Stimulated activated CD4-positive, alpha-beta T cell treated with anti-CD3 and anti-CD28 coated beads, Interleukin-15, amount 100 ng/mL, for 24 hours (primary cell): ENCODE data around the gene NAT8.
"Not testable (repeated sequence)": the region's sequence is repeated elsewhere in the genome, so short reads cannot be mapped to it uniquely, and the experiment has no call there.

Source experiments
- DNase-seq: peaks from one replicate; pipeline ENCODE4 v3.0.0-alpha.2; 2020

NAT8 gene

DNA sequence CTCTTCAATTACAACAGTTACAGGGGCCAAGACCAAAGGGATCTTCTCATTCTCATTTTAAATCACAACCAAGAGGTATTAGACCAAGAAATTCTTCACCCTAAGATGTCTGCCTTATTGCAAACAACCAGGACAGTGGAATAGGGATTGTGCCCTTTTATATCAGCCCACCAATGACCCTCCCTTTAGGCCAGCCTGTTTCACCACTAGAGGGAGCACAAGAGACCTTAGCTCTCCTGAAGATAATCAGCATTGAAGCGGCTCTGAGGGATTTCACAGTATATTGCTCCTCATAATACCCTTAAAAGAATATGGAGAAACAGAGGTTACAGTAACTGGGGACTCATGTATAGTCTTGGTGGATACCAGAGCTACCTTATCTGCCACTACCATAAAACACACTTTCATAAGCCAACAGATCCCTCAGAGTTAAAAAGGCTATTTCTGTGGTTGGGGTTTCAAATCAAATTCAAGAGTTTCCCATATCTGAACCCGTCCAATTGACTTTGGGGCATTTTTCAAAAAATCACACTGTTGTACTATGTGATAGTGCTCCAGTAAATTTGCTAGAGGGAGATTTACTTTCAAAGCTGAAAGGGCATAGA, 11.5 kb downstream of the NAT8 start:
- peak; percentile 17 for DNase-seq

DNA sequence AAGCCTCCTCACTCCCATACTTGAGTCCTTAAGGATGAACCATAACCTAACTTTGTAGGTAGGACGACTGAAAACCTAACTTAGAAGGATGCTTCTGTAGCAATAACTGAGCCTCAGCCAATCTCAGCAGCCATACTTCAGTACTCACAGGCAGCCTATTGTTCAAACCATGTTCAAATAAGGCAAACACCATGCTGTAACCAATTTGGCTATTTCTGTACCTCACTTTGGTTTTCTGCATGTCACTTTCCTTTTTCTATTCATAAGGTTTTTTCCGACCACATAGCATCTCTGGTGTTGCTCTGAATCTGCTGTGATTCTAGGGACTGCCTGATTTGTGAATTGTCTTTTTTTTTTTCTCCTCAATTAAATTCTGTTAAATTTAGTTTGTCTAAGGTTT, 13.7 kb downstream of the NAT8 start:
- not testable (repeated sequence) for DNase-seq

- DNase-seq: not testable (repeated sequence)
These were observed 16.0 kb downstream of the NAT8 start for GRCh38 chr2:73626237-73626636.

GRCh38 chr2:73624625-73625024, 17.6 kb downstream of the NAT8 start:
- DNase-seq: not testable (repeated sequence)

DNA sequence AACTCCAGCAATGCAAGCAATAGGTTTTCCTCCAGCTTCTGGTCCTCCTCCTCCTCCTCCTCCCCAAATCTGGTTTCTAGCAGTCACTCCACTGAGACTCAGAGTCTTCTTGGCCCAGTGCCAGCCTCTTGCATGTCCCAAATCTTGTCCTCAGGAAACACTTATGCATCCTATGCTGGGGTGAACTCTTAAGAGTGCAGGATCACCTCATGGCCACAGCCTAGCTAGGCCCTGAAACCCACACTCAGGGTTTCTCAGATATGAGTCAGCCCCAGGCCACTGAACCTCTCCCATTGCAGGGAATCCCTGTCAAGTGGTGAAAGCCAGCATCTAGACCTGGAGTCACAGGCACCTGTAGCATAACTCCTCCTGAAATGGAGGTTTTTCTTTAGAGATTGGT, 18.2 kb downstream of the NAT8 start:
- not testable (repeated sequence) for DNase-seq

- DNase-seq: not testable (repeated sequence)
These were observed 22.3 kb downstream of the NAT8 start for GRCh38 chr2:73619925-73620324.

DNA sequence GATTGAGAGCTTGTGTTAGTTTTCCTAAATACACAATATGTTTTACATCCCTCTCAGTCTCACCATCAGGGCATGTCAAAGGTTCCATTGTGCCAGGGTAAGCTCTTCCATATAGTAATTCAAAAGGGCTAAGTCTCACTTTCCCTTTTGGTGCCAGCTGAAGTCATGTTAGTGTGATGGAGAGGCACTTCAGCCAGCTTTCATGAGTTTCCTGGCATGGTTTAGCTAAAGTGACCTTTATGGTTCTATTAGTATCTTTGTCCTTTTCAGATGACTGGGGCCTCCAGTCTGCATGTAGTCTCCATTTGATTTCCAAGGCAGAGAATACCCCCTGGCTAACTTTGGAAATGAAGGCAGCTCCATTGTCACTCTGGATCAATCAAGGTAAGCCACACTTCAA, 27.2 kb downstream of the NAT8 start:
- no peak for DNase-seq

GRCh38 chr2:73614105-73614504, 28.1 kb downstream of the NAT8 start:
- peak; percentile 34 for DNase-seq

DNA sequence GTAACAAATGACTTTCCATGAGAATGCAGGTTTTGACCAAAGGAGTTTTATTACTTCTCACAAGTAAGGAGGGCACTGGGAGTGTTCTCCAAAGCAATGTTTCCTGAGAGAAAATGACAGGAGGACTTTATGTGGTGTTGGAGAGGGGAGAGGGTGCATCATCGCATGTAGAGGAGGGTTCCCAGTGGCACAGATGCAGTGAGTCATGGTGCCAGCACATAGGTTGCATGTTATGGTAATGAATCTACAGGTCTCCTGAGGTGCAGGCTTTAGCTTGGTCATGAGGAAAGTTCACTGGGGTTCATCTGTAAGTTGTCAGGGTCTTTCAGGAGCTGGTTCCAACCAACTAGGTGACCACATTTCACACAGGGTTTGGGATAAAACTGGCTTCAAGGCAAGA, 30.4 kb downstream of the NAT8 start:
- DNase-seq: no peak

- DNase-seq: no peak
These were observed 31.0 kb downstream of the NAT8 start for GRCh38 chr2:73611193-73611592.

DNA sequence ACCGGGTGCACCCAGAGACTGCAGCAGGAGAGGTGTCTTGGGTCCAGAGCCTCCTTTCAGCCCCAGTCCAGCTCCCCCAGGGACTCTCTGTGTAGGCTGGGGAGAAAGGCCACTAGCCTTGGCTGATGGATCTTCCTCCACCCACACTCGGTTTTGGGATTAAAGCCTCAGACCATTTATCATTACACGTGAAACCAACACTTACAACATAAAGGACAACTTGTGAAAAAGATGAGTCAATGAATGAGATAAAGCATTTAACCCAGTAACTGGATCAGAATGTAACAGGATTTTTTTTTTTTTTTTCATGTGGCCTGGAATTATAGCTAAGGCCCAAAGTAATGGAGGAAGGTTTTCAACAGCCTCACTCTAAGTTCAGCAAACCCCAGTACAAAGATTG, 32.1 kb downstream of the NAT8 start:
- no peak for DNase-seq

GRCh38 chr2:73604589-73604988, 37.6 kb downstream of the NAT8 start:
- not testable (repeated sequence) for DNase-seq

- DNase-seq: peak; percentile 32
These were observed 39.1 kb downstream of the NAT8 start for GRCh38 chr2:73603099-73603588.

DNA sequence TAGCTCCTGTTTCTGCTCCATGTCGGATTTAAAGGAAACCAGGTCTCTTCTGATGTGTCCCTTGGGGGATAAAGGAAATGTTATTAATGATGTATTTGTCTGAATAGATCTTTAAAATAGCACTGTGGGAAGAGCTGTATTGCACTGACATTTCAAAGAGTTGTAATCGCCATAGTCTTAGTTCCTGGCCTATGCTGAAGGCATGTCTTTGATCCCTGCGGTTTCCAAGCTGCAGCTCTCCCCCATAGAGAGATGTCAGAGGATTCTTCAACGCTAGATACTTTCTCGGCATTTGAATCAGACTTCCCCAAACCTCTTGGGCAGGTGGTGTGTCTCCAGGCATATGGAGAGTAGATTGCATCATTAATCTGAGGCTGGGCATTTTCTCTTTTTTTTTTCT, 40.4 kb downstream of the NAT8 start:
- no peak for DNase-seq

DNA sequence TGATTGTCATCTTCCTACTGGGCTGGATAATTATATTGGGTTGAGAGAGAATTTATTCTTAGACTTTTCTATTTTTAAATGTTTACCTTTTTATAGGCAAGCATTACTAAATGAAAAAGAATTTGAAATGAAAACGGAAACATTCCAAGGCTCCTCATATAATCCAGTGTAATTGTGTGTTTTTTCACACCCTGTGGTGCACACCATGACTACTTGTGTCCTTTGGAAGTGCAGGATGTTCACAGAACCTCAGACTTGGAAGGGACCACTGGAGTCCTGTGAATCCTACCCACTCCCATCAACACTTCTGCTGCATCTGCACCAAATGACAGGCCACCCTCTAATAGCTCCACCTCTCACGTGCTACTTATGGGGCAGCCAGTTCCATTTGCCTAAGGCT, 48.0 kb downstream of the NAT8 start:
- no peak for DNase-seq

DNA sequence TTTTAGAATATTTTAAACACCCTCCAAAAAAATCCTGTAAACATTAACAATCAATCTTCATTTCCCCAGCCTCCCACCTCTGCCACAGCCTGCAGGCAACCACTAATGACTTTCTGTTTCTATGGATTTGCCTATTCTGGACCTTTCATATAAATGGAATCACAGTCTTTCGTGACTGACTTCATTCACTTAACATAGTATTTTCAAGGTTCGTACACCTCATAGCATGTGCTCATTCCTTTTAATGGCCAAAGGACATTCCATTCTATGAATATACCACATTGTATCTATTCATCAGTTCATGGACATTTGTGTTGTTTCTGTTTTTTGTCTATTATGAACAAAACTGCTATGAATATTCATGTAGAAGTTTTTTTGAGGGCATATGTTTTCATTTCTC, 48.5 kb downstream of the NAT8 start:
- DNase-seq: no peak
